Middle frontal gyrus (tissue), 1 donor: ENCODE data around the gene NBEAL2.

Source experiments
- DNase-seq: peaks from one replicate; pipeline ENCODE4 v3.0.0-alpha.2; 2015; ENCODE audit warnings: low spot score; ENCODE audit errors: extremely low spot score

The NBEAL2 gene

DNA sequence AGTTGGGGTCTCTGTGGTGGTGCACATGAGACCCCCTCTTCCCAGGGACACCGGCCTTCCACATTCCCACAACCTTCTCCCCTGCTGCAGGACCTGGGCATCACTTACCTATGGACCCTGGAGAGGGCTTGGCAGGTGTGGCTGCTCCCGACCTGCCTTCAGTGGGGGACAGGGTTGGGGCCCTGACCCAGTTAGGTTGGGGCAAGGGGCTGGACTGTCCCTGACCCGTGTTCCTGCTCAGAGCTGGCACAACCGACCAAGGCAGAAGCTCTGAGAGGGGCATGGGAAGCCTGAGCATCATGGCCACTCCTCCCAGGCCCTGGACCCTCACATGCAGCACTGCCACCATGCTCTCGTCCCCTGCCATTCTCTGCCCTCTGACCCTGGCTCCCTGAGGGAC lies 6.1 kb downstream of the NBEAL2 start:
- no peak for DNase-seq

DNA sequence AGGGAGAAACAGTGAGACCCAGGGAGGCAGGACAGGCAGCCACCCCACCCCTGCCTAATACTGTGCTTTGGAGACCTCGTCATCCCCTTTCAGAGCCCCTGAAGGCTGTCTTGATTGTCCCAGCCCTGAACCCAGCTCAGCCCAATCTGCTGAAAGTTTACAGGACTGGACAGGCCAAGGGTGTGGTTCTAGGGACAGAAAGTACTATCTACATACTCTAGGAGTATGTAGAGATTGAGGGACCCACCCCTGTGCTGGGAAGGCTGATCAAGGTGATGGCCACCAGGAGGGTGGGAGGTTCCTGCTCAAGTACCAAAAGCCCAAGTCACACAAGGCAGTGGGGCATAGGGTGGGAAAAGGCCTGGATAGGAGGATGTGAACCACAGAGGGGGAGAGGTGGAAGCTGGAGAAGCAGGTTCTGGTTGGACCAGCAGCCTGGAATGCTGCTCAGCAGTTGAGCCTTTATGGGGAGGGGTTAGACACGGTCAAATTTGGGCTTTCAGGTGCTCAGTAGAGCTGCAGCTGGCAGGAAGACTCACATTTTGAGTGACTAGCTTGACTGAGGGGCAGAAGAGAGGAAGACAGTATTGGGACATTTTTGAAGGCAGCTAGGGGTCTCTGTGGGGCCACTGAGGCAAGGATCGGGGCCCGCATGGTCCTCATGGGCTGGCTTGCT lies 6.7 kb downstream of the NBEAL2 start:
- no peak for DNase-seq

DNA sequence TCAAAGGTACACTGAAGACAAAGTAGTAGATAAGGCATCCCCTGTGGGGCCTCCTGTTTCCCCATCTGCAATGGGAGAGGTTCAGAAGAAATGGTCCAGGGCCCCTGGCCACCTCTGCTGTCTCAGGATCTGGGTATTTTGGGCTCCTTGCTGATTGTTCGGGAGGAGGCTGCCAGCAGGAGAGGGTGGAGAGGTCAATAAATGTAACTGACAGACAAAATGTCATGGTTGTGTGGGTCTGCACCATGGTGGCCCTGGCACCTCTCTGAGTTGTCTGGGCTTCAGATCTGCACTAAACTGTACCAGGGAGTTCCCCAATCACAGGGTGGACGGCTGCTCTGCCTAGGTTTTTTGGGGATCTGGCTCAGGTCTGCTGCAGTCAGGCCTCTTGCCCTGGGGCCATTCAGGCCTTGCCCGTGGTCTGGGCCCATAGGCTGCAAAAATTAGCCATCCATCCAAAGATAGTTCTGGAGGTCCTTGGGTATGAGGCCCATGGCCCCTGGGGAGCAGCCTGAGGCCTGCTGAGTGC lies 7.4 kb downstream of the NBEAL2 start:
- no peak for DNase-seq

DNA sequence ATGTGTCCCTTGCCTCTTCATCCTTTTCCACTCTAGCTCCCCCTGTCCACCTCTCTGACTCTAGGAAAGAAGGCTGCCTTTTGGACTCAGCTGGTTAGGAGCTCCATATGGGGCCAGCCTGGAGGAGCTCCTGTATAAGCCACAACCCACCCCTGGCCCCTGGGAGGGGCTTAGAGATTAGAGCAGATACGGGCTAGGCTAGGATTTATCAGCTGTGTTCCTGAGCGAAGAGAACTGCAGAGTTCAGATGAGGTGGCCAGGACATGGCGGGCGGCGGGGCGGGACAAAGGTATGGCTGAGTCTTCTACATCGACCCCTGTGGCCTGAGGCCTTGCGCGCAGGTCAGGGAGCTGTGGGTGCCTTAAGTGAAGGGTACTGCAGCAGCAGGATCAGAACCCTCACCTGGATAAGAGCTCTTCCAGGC lies 7.9 kb downstream of the NBEAL2 start:
- DNase-seq: no peak

DNA sequence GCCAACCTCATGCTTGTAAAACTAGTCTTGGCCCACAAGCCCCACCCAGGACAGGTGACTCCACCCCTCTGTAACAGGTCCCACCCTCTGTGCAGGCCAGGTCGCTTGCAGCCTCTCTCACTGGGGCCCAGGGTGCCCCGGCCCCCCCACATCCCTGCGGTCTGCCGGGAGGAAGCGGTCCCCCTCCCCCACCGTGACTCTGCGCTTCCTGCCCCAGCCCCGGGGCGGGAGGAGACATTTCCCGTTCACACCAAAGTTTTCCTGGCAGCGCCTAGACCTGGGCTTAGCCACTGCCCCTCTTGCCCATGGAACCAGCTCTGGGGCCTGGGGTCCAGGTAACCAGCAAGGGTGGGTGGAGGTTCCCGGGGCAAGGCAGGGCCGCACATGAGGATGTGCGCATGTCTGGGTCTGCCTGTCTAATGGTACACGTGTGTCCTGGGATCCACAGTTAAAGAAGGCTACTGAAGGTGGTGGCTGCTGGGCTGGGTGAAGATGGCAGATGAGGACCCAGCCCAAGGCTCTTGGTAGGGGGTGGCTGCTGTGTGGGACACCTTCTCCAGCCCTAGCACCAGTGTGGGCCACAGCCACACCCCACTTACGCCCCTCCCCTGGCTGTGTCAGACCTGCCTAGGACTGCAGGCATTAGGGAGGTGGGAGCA lies 8.4 kb downstream of the NBEAL2 start:
- DNase-seq: no peak

DNA sequence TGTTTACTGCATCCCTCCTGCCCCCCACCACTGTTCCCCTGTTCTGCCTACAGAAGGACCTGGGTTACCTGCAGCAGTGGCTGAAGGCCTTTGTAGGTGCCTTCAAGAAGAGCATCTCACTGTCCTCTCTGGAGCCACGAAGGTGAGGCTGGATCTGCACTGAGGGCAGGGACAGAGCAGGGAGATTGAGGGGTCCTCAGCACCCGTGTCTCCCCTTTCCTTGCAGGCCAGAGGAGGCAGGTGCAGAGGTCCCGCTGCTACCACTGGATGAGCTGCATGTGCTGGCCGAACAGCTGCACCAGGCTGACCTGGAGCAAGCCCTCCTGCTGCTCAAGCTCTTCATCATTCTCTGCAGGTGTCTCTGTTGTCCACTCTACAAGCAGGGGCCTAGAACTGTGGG lies 9.2 kb downstream of the NBEAL2 start:
- DNase-seq: no peak

DNA sequence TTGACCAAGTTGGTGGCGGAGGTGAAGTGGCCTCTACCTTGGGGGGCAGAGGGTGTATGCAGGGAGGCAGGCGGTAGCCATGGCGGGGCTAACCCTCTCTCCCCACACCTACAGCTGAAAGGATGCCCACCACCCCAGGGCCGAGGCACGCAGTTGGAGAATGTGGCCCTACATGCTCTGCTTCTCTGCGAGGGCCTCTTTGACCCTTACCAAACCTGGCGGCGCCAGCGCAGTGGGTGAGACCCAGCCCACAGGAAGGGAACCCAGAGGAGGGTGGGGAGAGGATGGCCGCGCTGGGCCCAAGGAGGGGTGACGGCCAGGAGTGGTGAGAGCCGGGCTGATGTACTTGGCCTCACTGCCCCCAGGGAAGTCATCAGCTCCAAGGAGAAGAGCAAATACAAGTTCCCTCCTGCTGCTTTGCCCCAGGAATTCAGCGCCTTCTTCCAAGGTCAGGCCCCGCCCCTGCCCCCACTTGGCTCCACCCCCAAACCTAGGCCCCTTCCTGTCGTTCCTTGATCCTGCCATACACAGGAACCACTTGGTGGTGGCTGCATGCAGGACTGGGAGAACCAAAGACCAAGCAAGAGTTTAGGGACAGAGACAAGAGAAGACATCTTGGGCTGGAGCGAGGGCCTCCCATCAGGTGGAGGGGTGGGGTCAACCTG lies 9.8 kb downstream of the NBEAL2 start:
- DNase-seq: no peak

DNA sequence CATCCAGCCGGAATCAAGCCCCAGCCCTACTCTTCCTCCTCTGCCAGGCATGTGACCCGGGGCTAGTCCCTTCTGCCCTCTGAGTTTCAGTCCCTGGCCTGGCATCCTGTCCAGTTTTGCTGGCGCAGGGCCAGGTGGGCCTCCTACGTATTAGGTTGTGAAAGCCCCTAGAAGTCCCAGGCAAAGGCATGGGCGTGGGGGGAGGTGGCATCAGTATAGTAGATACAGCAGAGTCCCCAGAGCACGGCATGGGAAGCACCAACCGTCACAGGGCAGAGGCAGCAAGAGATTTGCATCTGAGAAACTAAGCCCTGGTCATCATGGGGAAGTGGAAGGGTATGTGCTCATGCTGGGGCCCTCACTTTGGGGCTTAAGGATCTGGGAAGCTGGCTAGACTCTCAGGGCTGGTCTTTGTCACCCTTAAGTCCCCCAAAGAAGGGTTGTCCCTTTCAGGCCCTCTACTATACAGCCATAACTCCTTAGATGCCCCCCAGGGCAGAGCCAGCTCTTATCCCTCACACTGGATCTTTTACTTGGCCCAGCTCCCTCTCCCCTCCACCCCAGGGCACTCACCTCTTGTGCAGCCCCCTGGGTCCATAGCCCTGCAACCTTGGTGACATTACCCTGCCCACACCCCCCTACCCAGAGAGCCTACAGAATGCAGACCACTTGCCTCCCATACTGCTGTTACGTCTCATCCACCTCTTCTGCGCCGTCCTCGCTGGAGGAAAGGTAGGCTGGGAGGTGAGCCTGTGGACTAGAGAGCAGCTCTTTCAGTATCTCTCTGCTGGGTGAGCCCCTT lies 11.3 kb downstream of the NBEAL2 start:
- DNase-seq: no peak

DNA sequence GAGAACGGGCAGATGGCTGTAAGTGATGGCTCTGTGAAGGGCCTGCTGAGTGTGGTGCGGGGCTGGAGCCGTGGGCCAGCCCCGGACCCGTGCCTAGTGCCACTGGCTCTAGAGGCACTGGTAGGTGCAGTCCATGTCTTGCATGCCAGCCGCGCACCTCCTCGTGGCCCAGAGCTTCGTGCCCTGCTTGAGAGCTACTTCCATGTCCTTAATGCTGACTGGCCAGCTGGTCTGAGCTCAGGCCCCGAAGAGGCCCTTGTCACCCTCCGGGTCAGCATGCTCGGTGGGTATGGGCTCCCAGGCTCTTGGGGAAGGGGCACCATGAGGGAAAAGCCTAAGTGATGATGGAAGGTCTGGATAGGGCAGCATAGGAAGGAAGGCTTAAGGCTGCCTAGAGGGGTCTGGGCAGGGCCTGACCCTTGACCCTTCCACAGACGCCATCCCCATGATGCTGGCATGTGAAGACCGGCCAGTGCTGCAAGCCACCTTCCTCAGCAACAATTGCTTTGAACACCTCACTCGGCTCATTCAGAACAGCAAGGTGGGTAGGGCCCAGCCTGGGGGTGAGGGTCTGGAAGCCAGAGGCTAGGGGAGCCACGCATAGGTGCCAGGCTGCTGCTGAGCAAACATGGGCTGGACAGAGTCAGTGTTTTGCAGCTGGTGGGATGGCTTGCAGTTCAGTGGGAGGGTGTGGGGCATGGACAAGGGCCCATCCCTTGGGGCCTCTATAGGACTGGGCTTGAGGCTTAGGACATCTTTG lies 12.1 kb downstream of the NBEAL2 start:
- DNase-seq: no peak

DNA sequence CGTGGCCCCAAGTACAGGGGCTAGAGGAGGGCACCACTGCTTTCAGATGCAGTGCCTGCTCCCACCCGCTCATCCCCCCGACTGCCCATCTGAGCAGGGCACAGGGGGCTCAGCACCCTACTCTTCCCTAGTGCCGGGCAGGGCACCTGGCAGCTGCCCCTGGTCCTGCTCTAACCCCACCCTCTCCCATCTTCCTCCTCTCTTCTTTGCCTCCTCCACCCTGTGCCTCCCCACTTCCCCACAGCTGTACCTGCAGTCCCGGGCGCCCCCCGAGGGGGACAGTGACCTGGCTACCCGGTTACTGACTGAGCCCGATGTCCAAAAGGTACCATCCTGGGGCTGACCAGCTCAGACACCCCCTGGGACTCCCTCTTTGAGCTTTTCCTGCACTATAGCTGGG lies 12.8 kb downstream of the NBEAL2 start:
- DNase-seq: no peak

DNA sequence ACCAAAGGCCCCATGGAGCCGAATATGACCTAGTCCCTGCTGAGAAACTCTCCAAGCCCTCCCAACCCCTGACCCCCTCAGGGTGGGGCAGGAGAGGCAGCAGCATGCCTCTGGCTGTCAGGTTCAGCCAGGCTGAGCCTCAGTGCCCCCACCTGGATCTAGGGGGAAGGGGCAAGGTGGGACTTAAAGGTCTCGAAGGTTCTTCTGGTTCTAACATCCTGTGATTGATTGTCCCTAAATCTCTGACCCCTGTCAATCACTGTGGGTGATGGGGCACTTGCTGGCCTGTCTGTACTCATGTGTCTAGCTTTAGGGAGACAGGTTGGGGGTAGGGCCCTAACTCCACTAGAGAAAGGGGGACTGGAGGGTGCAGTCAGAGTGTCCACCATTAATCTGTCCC lies 13.8 kb downstream of the NBEAL2 start:
- DNase-seq: no peak

DNA sequence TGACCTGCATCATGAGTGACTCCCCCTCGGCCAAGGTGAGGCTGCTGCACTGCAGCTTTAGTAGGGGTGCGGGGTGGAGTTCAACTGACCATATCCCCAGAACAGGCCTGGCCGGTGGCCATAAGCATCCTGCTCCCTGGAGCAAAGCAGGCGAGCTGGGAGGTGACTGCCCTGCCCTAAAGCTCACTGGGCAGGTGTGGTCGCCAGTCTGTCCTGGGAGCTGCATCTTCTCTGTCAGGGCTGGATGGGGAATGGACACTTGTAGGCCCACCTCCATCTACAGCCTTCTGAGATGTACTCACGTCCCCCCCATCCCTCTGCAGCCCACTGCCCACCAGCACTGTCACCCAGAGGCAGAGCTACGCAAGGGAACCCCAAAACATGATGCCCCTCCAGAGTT lies 14.5 kb downstream of the NBEAL2 start:
- DNase-seq: no peak

DNA sequence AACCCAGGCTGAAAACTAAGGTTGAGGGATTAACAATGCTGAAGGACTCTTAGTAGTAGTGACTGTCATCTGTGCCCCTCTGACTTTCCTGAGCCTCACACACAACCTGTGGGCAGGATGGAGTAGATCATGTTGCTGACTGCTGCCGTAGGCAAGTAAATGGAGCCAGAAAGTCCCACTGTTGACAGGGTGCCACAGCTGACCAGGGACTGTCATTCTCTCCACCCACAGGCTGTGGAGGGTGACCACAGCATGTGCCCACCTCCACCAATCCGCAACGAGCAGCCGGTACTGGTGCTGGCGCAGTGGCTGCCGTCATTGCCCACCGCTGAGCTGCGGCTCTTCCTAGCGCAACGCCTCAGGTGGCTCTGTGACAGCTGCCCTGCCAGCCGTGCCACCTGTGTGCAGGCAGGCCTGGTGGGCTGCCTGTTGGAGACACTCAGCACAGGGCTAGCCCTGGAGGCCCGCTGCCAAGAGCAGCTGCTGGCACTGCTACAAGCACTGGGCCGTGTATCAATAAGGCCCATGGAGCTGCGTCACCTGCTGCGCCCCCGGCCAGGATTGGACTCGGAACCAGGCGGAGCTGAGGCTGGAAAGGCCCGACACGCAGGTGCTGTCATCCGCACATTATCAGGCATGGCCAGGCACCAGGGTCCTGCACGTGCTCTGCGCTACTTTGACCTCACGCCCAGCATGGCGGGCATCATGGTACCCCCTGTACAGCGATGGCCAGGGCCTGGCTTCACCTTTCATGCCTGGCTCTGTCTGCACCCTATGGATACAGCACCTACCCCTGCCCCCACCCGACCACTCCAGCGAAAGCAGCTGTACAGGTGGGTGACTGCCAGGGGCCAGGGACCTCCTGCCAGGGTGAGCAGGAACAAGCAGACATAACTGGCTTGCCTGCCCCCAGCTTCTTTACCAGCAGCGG lies 15.6 kb downstream of the NBEAL2 start:
- DNase-seq: no peak

DNA sequence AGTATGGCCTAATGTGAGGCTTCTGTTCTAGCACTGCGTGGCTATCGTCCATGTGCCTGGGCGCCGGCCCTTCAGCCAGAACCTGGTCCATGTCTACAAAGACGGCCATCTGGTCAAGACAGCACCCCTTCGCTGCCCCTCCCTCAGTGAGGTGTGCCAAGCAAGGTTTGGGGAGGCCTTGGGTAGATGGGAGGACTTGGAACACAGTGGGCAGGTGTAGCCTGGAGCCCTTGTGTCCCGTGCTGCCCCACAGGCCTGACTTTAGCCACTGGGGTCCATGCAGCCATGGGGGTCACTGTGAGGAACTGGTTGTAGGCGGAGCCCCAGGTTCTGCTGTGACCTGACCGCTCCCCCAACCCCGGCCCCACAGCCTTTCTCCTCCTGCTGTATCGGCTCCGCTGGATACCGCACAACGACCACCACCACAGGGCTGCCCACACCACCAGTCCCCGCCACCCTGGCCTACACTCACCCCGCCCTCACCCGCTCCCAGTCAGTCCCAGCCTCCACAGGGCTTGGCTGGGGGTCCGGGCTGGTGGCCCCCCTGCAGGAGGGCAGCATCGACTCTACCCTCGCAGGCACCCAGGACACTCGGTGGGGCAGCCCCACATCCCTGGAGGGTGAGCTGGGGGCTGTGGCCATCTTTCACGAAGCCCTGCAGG lies 16.6 kb downstream of the NBEAL2 start:
- no peak for DNase-seq

DNA sequence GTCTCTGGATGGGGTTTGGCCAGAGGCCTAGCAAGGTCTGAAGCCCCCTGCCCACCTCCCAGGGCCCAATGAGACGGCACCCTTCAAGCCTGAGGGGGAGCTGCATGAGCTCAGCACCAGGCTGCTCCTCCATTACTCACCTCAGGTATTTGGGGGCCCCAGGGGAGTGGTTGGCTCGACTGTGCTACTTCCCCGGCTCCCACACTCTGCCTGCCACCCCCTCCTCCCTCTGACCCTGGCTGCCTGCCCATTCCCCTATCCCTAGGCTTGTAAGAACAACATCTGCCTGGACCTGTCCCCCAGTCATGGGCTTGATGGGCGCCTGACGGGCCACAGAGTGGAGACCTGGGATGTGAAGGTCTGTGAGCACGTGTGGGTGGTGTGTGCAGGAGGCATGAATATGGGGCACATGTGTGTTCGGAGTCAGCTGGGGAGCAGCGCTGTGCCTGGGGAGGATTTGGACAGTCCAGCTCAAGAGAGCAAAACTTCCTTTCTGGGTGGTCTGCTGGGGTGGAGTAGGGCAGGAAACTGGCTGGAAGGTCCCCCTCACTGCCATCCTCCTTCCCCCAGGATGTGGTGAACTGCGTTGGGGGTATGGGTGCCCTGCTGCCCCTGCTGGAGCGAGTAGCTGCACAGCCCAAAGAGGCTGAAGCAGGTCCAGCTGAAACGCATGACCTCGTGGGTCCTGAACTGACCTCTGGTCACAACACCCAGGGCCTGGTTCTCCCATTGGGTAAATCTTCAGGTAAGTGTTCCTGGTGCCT lies 17.4 kb downstream of the NBEAL2 start:
- no peak for DNase-seq

DNA sequence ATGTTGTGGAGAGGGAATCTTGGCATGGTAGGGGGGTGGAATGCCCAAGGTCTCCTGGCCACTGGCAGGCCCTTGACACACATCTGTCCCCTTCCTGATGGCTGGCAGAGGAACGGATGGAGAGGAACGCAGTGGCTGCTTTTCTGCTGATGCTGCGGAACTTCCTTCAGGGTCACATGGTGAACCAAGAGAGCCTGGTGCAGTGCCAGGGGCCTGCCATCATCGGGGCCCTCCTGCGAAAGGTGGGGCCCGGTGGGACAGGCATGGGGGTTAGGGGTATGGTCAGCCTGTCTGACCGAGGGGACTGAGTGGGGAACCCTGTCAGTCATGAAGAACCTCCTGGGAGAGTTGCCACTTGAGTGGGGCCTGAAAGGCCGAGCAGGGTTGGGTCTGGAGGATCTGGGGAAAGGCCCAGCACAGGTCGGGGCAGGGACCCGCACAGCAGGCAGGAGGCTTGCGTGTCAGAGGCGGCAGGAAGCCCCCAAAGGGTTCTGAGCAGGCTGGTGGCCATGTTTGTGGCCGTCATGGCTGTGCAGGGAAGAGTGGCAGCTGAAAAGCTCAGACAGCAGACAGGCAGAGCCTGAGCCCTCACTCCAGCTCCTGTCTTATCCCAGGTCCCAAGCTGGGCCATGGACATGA lies 18.1 kb downstream of the NBEAL2 start:
- DNase-seq: no peak

DNA sequence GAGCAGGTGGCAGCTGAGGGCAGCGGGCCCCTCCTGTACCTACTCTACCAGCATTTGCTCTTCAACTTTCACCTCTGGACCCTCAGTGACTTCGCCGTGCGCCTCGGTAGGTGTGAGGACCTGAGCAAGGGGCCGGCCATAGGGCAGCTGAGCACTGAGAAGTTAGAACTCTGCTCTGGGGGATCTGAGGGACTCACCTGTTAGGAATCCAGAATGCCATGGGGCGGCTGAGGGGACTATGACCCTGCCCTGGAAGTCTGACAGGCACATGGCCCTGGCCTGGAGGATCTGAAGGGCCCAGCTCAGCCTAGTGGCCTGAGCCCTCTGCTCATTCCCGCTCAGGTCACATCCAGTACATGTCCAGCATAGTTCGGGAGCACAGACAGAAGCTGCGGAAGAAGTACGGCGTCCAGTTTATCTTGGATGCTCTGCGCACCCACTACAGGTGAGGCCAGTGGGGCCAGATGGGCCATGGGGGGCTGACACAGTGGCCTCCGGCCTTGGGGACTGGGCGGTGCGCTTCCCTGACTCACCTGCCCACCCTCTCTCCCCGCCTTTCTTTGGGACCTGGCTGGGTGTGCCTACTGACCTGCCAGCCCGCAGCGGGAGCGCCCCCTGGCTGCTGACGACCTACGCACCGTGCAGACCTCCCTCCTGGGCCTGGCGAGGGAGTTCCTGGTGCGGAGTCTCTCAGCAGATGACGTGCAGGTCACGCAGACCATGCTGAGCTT lies 18.8 kb downstream of the NBEAL2 start:
- DNase-seq: no peak
